Ovary (tissue), 3 donors: ENCODE results near the gene ARL6IP1.

ENCODE experiments used
- POLR2A ChIP-seq: fragments of 450-650 bp; IDR thresholded peaks from one replicate; pipeline ENCODE4 v1.6.1; 2017; ENCODE audit warnings: antibody characterized with exemption, mild to moderate bottlenecking, moderate library complexity
- TF ChIP-seq, protein P1 (sequence below), 3 donors: fragments of 450-650 bp in 2 of 3; fragments of 200-600 bp in 1 of 3; IDR thresholded peaks; one replicate each; pipeline versions ENCODE4 v1.5.1 to v1.8.0; 2016 to 2022; ENCODE audit warnings: antibody characterized with exemption in 3 of 3, mild to moderate bottlenecking in 1 of 3
- donor health status: DM: no; HTN: no; CAD: no.

- TF ChIP-seq POLR2A: no peak
- TF ChIP-seq, protein P1, sequence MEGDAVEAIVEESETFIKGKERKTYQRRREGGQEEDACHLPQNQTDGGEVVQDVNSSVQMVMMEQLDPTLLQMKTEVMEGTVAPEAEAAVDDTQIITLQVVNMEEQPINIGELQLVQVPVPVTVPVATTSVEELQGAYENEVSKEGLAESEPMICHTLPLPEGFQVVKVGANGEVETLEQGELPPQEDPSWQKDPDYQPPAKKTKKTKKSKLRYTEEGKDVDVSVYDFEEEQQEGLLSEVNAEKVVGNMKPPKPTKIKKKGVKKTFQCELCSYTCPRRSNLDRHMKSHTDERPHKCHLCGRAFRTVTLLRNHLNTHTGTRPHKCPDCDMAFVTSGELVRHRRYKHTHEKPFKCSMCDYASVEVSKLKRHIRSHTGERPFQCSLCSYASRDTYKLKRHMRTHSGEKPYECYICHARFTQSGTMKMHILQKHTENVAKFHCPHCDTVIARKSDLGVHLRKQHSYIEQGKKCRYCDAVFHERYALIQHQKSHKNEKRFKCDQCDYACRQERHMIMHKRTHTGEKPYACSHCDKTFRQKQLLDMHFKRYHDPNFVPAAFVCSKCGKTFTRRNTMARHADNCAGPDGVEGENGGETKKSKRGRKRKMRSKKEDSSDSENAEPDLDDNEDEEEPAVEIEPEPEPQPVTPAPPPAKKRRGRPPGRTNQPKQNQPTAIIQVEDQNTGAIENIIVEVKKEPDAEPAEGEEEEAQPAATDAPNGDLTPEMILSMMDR (IDR thresholded peaks at IDR 0.05): no peak
These were observed 12.4 kb downstream of the ARL6IP1 start for GRCh38 chr16:18788828-18789514.
